ENCODE results near the gene ABCC9.

DNA sequence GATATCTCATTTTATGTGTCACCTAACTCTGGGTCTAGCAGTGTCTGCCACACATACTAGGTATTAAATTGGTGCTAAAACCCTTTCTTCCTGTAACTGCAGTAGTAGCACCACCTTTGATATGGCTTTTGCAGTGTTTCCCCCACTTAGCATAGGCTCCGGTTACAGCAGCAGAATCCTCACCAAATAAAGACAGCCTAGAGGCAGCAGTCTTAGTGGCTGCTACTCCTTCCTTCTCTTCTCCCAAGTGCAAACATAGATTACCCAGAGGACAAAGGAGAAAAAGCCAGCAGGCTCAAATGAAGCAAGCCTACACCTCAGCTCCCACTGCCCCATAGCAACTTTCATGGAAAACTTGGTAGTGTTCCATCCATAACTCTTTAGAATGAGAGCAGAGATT, 30.1 kb upstream of the ABCC9 start:
- TF ChIP-seq POLR2A (IDR thresholded peaks at IDR 0.05; ENCODE audit: extremely low read depth, insufficient read length) (no peak), CTCF (IDR thresholded peaks at IDR 0.05; ENCODE audit: low read depth, low read length) (no peak)
- TF ChIP-seq, protein P1, sequence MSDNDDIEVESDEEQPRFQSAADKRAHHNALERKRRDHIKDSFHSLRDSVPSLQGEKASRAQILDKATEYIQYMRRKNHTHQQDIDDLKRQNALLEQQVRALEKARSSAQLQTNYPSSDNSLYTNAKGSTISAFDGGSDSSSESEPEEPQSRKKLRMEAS (IDR thresholded peaks at IDR 0.05; ENCODE audit: low read depth, low read length) = no peak

Data from NB4 (cell line).